HFF-Myc (cell line): Measurements from ENCODE around the gene SPEG.

Experiments used
- DNase-seq: peaks from one replicate; pipeline ENCODE4 v3.0.0-alpha.2; 2011; ENCODE audit warnings: low read depth; ENCODE audit errors: extremely low read depth
- H3K4me3 ChIP-seq: replicated peaks from 2 replicates; pipeline ENCODE4 v1.5.1; 2011; ENCODE audit warnings: low read depth, mild to moderate bottlenecking, control low read depth, low read length
- CTCF ChIP-seq: IDR thresholded peaks from 2 replicates; pipeline ENCODE4 v1.5.1; 2012; ENCODE audit warnings: mild to moderate bottlenecking, low read depth, low read length, control low read depth; ENCODE audit errors: missing control alignments

The SPEG gene

GRCh38 chr2:219418155-219419011 lies 16.3 kb upstream of the SPEG start, which contains the start of gene DES:
DES (plus strand) TSS chr2:219418377; CDS start chr2:219418463, 86 bp downstream.
- TF ChIP-seq CTCF, result no peak
- H3K4me3 ChIP-seq, result no peak within 1 kb of the TSS
- no peak for DNase-seq

- no peak for DNase-seq
Measured at GRCh38 chr2:219419012-219419324, 15.7 kb upstream of the SPEG start.

GRCh38 chr2:219419331-219420197 lies 15.1 kb upstream of the SPEG start:
- TF ChIP-seq CTCF, result no peak
- H3K4me3 ChIP-seq, result no peak overlapping the region
- DNase-seq, result no peak

More at GRCh38 chr2:219419012-219419324, 15.7 kb upstream of the SPEG start:
- no peak for TF ChIP-seq CTCF
- no peak overlapping the region for H3K4me3 ChIP-seq

- TF ChIP-seq CTCF, result no peak
- H3K4me3 ChIP-seq, result no peak overlapping the region
- no peak for DNase-seq
Measured at GRCh38 chr2:219420687-219421086, 14.0 kb upstream of the SPEG start.

- no peak for TF ChIP-seq CTCF
- H3K4me3 ChIP-seq, result no peak overlapping the region
- no peak for DNase-seq
Measured at GRCh38 chr2:219421323-219421722, 13.3 kb upstream of the SPEG start.

GRCh38 chr2:219422952-219423534 lies 11.6 kb upstream of the SPEG start:
- no peak for DNase-seq
- TF ChIP-seq CTCF, result no peak
- no peak overlapping the region for H3K4me3 ChIP-seq
